ENCODE results near the gene CBR1. TPM values are rescaled to one million over a fixed set of nuclear protein-coding genes. Genes with fewer than 3 reads are reported as not detected.

The CBR1 gene
- total and polyA plus RNA-seq, 10 of the 15 experiments (the other 5 are each of a cell fraction or from before 2014, with no cell fraction given), result 16.9 to 138 (median 57.4) TPM

DNA sequence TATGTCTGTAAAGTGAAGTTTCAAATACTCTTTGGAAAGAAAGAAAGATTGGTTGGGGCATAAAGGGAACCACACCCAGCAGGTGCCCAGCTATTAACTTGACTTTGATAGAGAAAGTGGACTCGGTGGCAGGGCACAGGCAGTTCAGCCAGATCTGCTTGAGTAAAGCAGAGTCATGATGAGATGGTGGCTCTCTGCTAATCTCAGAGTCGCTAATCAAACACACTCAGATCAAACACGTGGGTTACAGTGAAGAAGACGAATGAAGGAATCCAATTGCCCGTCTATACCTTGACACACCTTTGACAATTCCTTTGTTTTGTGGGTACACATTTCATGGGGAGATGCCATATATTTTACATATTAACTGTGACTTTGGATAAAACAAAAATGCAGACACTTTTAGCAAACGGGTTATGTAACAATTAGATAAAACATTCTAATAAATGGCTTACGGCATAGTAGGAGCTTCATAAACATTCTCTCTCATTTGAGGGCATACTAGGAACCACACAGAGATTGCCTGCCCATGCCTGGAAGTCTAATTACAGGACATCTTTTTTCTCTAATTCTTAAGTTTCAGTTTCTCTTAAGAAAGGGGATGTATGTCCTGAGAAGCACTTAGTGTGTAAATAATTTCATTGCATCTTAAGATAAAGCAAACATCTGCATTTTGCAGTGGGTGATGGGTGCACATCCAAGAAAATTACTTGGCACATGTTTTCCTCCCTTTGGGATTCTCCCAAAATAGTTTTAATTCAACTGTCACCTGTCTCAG, 7.2 kb downstream of the CBR1 start:
- Histone ChIP-seq H3K79me2 (ENCODE audit: control insufficient read depth, insufficient read depth, low read length) (no peaks in the 10 kb centered on the region), H4K20me1 (ENCODE audit: control insufficient read depth, insufficient read depth) (no peaks in the 10 kb centered on the region), H3K4me2 (ENCODE audit: control insufficient read depth, insufficient read depth) (peak overlapping the region; percentile 83), H2AFZ (ENCODE audit: control insufficient read depth, low read depth, low read length) (peak overlapping the region; percentile 74), H3K9ac (ENCODE audit: control insufficient read depth, insufficient read depth, low read length) (no peak overlapping the region), H3K9me3 (replicated peaks; ENCODE audit: control insufficient read depth, insufficient read depth, low read length) (no peaks in the 10 kb centered on the region; the same call in 2 of the 3 replicates), H3K36me3 (ENCODE audit: control insufficient read depth in 2 of 2, insufficient read depth in 2 of 2, low read length in 1 of 2) (peaks cover 0 to 2% of the 10 kb centered on the region in 2 experiments; a peak in 1 of 4 replicates), H3K4me1 (ENCODE audit: control insufficient read depth, insufficient read depth, low read length) (peaks cover 20% of the 10 kb centered on the region), H3K27ac (ENCODE audit: control insufficient read depth, insufficient read depth) (no peak overlapping the region), H3K4me3 (no peak overlapping the region), H3K27me3 (replicated peaks in 1 of 2; ENCODE audit: control insufficient read depth in 2 of 2, insufficient read depth in 2 of 2, low read length in 1 of 2) (no peaks in the 10 kb centered on the region)
- WGBS (ENCODE audit: insufficient coverage, insufficient replicate concordance, low lambda C conversion rate, missing lambda C conversion rate), result 72% methylated on average over 7 of the region's 7 CpGs
- DNase-seq (ENCODE audit: low read depth, low spot score), result no peak
- TF ChIP-seq, protein P1, sequence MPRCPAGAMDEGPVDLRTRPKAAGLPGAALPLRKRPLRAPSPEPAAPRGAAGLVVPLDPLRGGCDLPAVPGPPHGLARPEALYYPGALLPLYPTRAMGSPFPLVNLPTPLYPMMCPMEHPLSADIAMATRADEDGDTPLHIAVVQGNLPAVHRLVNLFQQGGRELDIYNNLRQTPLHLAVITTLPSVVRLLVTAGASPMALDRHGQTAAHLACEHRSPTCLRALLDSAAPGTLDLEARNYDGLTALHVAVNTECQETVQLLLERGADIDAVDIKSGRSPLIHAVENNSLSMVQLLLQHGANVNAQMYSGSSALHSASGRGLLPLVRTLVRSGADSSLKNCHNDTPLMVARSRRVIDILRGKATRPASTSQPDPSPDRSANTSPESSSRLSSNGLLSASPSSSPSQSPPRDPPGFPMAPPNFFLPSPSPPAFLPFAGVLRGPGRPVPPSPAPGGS (IDR thresholded peaks at IDR 0.05; ENCODE audit: borderline replicate concordance, insufficient read depth, low read depth, low read length, poor library complexity, severe bottlenecking), result peak; percentile 62
- TF ChIP-seq NR2C2 (IDR thresholded peaks at IDR 0.05; ENCODE audit: borderline replicate concordance, control insufficient read depth, insufficient read length, low read depth), result no peak
- TF ChIP-seq SUPT20H (IDR thresholded peaks at IDR 0.05; ENCODE audit: borderline replicate concordance, control insufficient read depth, low read depth, low read length), result no peak
- 0 out of 2 replicates have a peak, but pooled peaks have one; percentile 18 for TF ChIP-seq NFIC (IDR thresholded peaks at IDR 0.05; ENCODE audit: low read depth, low read length)
- TF ChIP-seq MYC (IDR thresholded peaks at IDR 0.05; ENCODE audit: insufficient read depth, insufficient read length, insufficient replicate concordance, low read length, severe bottlenecking), result no peak
- intact Hi-C loops (cut with micrococcal nuclease; ENCODE audit: unreplicated experiment), result no loop called here
- SMC1A ChIA-PET (ENCODE audit: uncharacterized antibody, unreplicated experiment), result interaction anchor here (0.6 to 1.7 kb wide), 7 partner anchors 18 to 523 kb away, joined by 3 to 9 read pairs (median 3); no protein-coding TSS in a partner anchor
- in situ Hi-C loops (cut with MboI), result no loop called here
- CTCF ChIA-PET, result interaction anchor here (0.7 to 1.0 kb wide), 3 partner anchors 17 to 46 kb away, joined by 3 to 6 read pairs (median 4); partner anchors contain the start of gene SETD4
- BruUV-seq (replicated peaks), result no TSS peak
- peak; percentile 77 for ATAC-seq
- RAD21 ChIA-PET (ENCODE audit: unreplicated experiment), result no interaction called here
- FAIRE-seq, result peak; percentile 56
- POLR2A ChIA-PET, result no interaction called here
